ENCODE measurements around the gene ZBP1.

Gene ZBP1

GRCh38 chr20:57658833-57659516, 38.7 kb upstream of the ZBP1 start:
- DNase-seq (ENCODE audit: low spot score), result peak; percentile 29

GRCh38 chr20:57658447-57658832, 38.2 kb upstream of the ZBP1 start:
- peak; percentile 1 for DNase-seq (ENCODE audit: low spot score)

- DNase-seq (ENCODE audit: low spot score), result peak; percentile 6
Observed at GRCh38 chr20:57657535-57658446, 37.6 kb upstream of the ZBP1 start.

GRCh38 chr20:57656821-57657534, 36.8 kb upstream of the ZBP1 start:
- peak; percentile 5 for DNase-seq (ENCODE audit: low spot score)

- DNase-seq (ENCODE audit: low spot score), result peak; percentile 5
Observed at GRCh38 chr20:57656252-57656820, 36.1 kb upstream of the ZBP1 start.

- DNase-seq (ENCODE audit: low spot score), result peak; percentile 7
Observed at GRCh38 chr20:57655809-57656155, 35.6 kb upstream of the ZBP1 start.

- peak; percentile 51 for DNase-seq (ENCODE audit: low spot score)
Observed at GRCh38 chr20:57654998-57655808, 35.0 kb upstream of the ZBP1 start.

GRCh38 chr20:57654363-57654997, 34.3 kb upstream of the ZBP1 start:
- DNase-seq (ENCODE audit: low spot score), result peak; percentile 96

- DNase-seq (ENCODE audit: low spot score), result no peak
Observed at GRCh38 chr20:57653910-57654309, 33.7 kb upstream of the ZBP1 start.

- peak; percentile 7 for DNase-seq (ENCODE audit: low spot score)
Observed at GRCh38 chr20:57653546-57653900, 33.3 kb upstream of the ZBP1 start.

- peak; percentile 11 for DNase-seq (ENCODE audit: low spot score)
Observed at GRCh38 chr20:57652606-57653545, 32.6 kb upstream of the ZBP1 start.

- peak; percentile 8 for DNase-seq (ENCODE audit: low spot score)
Observed at GRCh38 chr20:57651881-57652605, 31.8 kb upstream of the ZBP1 start.

GRCh38 chr20:57650756-57651483, 30.7 kb upstream of the ZBP1 start:
- no peak for DNase-seq (ENCODE audit: low spot score)

- no peak for DNase-seq (ENCODE audit: low spot score)
Observed at GRCh38 chr20:57650266-57650665, 30.0 kb upstream of the ZBP1 start.

- no peak for DNase-seq (ENCODE audit: low spot score)
Observed at GRCh38 chr20:57649617-57650015, 29.4 kb upstream of the ZBP1 start.

GRCh38 chr20:57648878-57649616, 28.8 kb upstream of the ZBP1 start:
- DNase-seq (ENCODE audit: low spot score), result no peak

GRCh38 chr20:57647933-57648785, 27.9 kb upstream of the ZBP1 start:
- no peak for DNase-seq (ENCODE audit: low spot score)
